Testis (tissue), 2 donors: Measurements from ENCODE around the gene PSMG4.

Experiments used
- POLR2A ChIP-seq: fragments of 450-650 bp; IDR thresholded peaks from one replicate; pipeline ENCODE4 v1.6.1; 2017; ENCODE audit warnings: antibody characterized with exemption, mild to moderate bottlenecking, moderate library complexity
- TF ChIP-seq, protein P1 (sequence below), 3 experiments: fragments of 450-650 bp in 2 of 3; fragments of 200-600 bp in 1 of 3; sonication (generic) in 1 of 3; IDR thresholded peaks; one replicate each; pipeline ENCODE4 v1.5.1; 2016 to 2019; ENCODE audit warnings: antibody characterized with exemption in 3 of 3, mild to moderate bottlenecking in 2 of 3, moderate library complexity in 1 of 3

DNA sequence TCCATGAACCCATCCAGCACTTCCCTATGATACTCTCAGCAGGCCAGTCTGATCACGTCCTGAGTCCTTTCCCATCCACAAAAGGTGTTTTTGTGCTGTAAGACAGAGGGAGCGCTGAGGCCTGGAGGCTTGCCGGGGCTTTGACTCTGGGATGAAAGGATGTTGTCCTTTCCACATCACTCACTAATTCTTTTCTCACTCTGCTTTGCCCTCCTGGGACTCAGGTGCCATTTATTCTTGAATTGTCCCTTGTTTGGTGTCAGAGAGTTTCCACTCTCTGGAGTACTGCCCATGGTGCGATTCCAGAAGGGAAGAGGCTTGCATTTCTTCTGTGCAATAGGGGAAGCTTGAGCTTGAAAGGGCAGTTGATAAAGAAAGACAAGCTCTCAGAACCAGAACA is 16.0 kb upstream of the PSMG4 start:
- TF ChIP-seq POLR2A, result no peak
- TF ChIP-seq, protein P1, sequence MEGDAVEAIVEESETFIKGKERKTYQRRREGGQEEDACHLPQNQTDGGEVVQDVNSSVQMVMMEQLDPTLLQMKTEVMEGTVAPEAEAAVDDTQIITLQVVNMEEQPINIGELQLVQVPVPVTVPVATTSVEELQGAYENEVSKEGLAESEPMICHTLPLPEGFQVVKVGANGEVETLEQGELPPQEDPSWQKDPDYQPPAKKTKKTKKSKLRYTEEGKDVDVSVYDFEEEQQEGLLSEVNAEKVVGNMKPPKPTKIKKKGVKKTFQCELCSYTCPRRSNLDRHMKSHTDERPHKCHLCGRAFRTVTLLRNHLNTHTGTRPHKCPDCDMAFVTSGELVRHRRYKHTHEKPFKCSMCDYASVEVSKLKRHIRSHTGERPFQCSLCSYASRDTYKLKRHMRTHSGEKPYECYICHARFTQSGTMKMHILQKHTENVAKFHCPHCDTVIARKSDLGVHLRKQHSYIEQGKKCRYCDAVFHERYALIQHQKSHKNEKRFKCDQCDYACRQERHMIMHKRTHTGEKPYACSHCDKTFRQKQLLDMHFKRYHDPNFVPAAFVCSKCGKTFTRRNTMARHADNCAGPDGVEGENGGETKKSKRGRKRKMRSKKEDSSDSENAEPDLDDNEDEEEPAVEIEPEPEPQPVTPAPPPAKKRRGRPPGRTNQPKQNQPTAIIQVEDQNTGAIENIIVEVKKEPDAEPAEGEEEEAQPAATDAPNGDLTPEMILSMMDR (IDR thresholded peaks at IDR 0.05), result no peak
